HG03457 (cell line): ENCODE measurements around the gene C5orf63.
"Not testable (repeated sequence)": the region's sequence is repeated elsewhere in the genome, so short reads cannot be mapped to it uniquely, and the experiment has no call there.

Experiments
- ATAC-seq: cut with Tn5 transposase; IDR thresholded peaks from one replicate; pipeline ENCODE4 v1.9.1; 2021; ENCODE audit warnings: moderate number of reproducible peaks; ENCODE audit not compliant: unreplicated experiment

C5orf63 gene

GRCh38 chr5:127072861-127073846 is at the start of gene C5orf63:
Gene C5orf63, minus strand, starts transcription at chr5:127073502. Its CDS starts 14,507 bp downstream, at chr5:127058995.
- peak; percentile 98 for ATAC-seq

- ATAC-seq = no peak
Observed at GRCh38 chr5:127112347-127112864, 39.1 kb upstream of the C5orf63 start.

- peak; percentile 69 for ATAC-seq
Observed at GRCh38 chr5:127111112-127111511, 37.8 kb upstream of the C5orf63 start.

- ATAC-seq = not testable (repeated sequence)
Observed at GRCh38 chr5:127108624-127109260, 35.4 kb upstream of the C5orf63 start.

GRCh38 chr5:127101935-127102334 is 28.6 kb upstream of the C5orf63 start:
- ATAC-seq = no peak

- ATAC-seq = no peak
Observed at GRCh38 chr5:127101533-127101932, 28.2 kb upstream of the C5orf63 start.

- ATAC-seq = no peak
Observed at GRCh38 chr5:127098241-127098640, 24.9 kb upstream of the C5orf63 start.

GRCh38 chr5:127097278-127097677 is 24.0 kb upstream of the C5orf63 start:
- no peak for ATAC-seq

- no peak for ATAC-seq
Observed at GRCh38 chr5:127096328-127096993, 23.2 kb upstream of the C5orf63 start.

- ATAC-seq = no peak
Observed at GRCh38 chr5:127094161-127094814, 21.0 kb upstream of the C5orf63 start.

GRCh38 chr5:127092690-127093089 is 19.4 kb upstream of the C5orf63 start:
- no peak for ATAC-seq

GRCh38 chr5:127089191-127089590 is 15.9 kb upstream of the C5orf63 start:
- no peak for ATAC-seq

- ATAC-seq = no peak
Observed at GRCh38 chr5:127088251-127088650, 14.9 kb upstream of the C5orf63 start.

GRCh38 chr5:127086589-127086988 is 13.3 kb upstream of the C5orf63 start:
- ATAC-seq = no peak

GRCh38 chr5:127085796-127086195 is 12.5 kb upstream of the C5orf63 start:
- ATAC-seq = no peak

- no peak for ATAC-seq
Observed at GRCh38 chr5:127085371-127085770, 12.1 kb upstream of the C5orf63 start.

- no peak for ATAC-seq
Observed at GRCh38 chr5:127084656-127085055, 11.4 kb upstream of the C5orf63 start.

- no peak for ATAC-seq
Observed at GRCh38 chr5:127083711-127084110, 10.4 kb upstream of the C5orf63 start.

GRCh38 chr5:127079994-127080491 is 6.7 kb upstream of the C5orf63 start:
- ATAC-seq = no peak

- no peak for ATAC-seq
Observed at GRCh38 chr5:127077366-127077765, 4.1 kb upstream of the C5orf63 start.
